Progenitor cell of endocrine pancreas (in vitro differentiated cells): ENCODE results near the gene STARD8. TPM values are rescaled to one million over a fixed set of nuclear protein-coding genes. Genes with fewer than 3 reads are reported as not detected.

Experiments
- DNase-seq: peaks from one replicate; pipeline ENCODE4 v3.0.0; 2021; ENCODE audit warnings: low spot score; ENCODE audit not compliant: unreplicated experiment
- H3K27ac Mint-ChIP-seq: 2 replicates; pipeline ENCODE4 v1.8.0; 2021; ENCODE audit warnings: mild to moderate bottlenecking, moderate library complexity, mixed read lengths
- H3K27me3 Mint-ChIP-seq: 2 replicates; pipeline ENCODE4 v1.8.0; 2021; ENCODE audit warnings: mixed read lengths
- H3K36me3 Mint-ChIP-seq: 2 replicates; pipeline ENCODE4 v1.8.0; 2022; ENCODE audit warnings: mixed read lengths; ENCODE audit not compliant: insufficient read depth
- H3K4me1 Mint-ChIP-seq: 2 replicates; pipeline ENCODE4 v1.8.0; 2021; ENCODE audit warnings: low read depth, mixed read lengths
- H3K4me3 Mint-ChIP-seq: 2 replicates; pipeline ENCODE4 v1.8.0; 2021; ENCODE audit warnings: low read depth, mild to moderate bottlenecking, moderate library complexity, mixed read lengths
- H3K9me3 Mint-ChIP-seq: 2 replicates; pipeline ENCODE4 v1.8.0; 2021; ENCODE audit warnings: low read depth, mixed read lengths
- CTCF ChIP-seq: fragments of 200-600 bp; sonication (generic); IDR thresholded peaks from one replicate; pipeline ENCODE4 v1.5.0; 2021; ENCODE audit warnings: antibody characterized with exemption, mild to moderate bottlenecking; ENCODE audit not compliant: unreplicated experiment
- total RNA-seq: library from RNA; stranded (reverse); gene quantifications from 2 replicates; pipeline ENCODE4 v1.2.1, GENCODE V29; 2021

Gene STARD8
- total RNA-seq, 1 donor from 2014 or later = 0.60 TPM

GRCh38 chrX:68681443-68681941 lies 34.0 kb downstream of the STARD8 start:
- Mint-ChIP-seq H3K4me1 (peaks cover 3% of the 10 kb centered on the region), H3K36me3 (peaks cover 1% of the 10 kb centered on the region), H3K27ac (no peak overlapping the region), H3K9me3 (peaks cover 8% of the 10 kb centered on the region), H3K4me3 (no peak overlapping the region), H3K27me3 (peaks cover 16% of the 10 kb centered on the region)
- DNase-seq = no peak
- TF ChIP-seq CTCF = no peak

GRCh38 chrX:68682790-68683189 lies 35.3 kb downstream of the STARD8 start:
- Mint-ChIP-seq H3K4me3 (no peak overlapping the region), H3K27ac (no peak overlapping the region), H3K27me3 (peaks cover 29% of the 10 kb centered on the region), H3K9me3 (peaks cover 8% of the 10 kb centered on the region), H3K4me1 (peaks cover 3% of the 10 kb centered on the region), H3K36me3 (peaks cover 1% of the 10 kb centered on the region)
- no peak for TF ChIP-seq CTCF
- DNase-seq = no peak

GRCh38 chrX:68683580-68683979 lies 36.1 kb downstream of the STARD8 start:
- Mint-ChIP-seq H3K4me1 (peaks cover 3% of the 10 kb centered on the region), H3K4me3 (no peak overlapping the region), H3K27me3 (peaks cover 28% of the 10 kb centered on the region), H3K36me3 (peaks cover 1% of the 10 kb centered on the region), H3K9me3 (peaks cover 4% of the 10 kb centered on the region), H3K27ac (no peak overlapping the region)
- no peak for DNase-seq
- no peak for TF ChIP-seq CTCF

- H3K4me3 Mint-ChIP-seq = no peak overlapping the region
- TF ChIP-seq CTCF = no peak
- no peak for DNase-seq
- H3K27me3 Mint-ChIP-seq = peaks cover 28% of the 10 kb centered on the region
- peaks cover 1% of the 10 kb centered on the region for H3K36me3 Mint-ChIP-seq
- H3K4me1 Mint-ChIP-seq = peaks cover 3% of the 10 kb centered on the region
- H3K27ac Mint-ChIP-seq = peak overlapping the region; percentile 16
- H3K9me3 Mint-ChIP-seq = peaks cover 4% of the 10 kb centered on the region
Measured at GRCh38 chrX:68684291-68684918, 36.9 kb downstream of the STARD8 start.

GRCh38 chrX:68684919-68685304 lies 37.4 kb downstream of the STARD8 start:
- Mint-ChIP-seq H3K4me3 (no peak overlapping the region), H3K27ac (no peak overlapping the region), H3K4me1 (peaks cover 3% of the 10 kb centered on the region), H3K9me3 (peaks cover 4% of the 10 kb centered on the region), H3K36me3 (peaks cover 1% of the 10 kb centered on the region), H3K27me3 (peaks cover 28% of the 10 kb centered on the region)
- TF ChIP-seq CTCF = no peak
- DNase-seq = no peak
